Smooth muscle cell (in vitro differentiated cells): ENCODE measurements around the gene NCKAP5. TPM values are rescaled to one million over a fixed set of nuclear protein-coding genes. Genes with fewer than 3 reads are reported as not detected.
A peak's percentile ranks its signal among the peaks of the same experiment; 100 is the strongest.

ENCODE experiments used
- DNase-seq: peaks from one replicate; lab custom pipeline; 2025; ENCODE audit not compliant: unreplicated experiment; lab: John Stamatoyannopoulos, UW
- H2AFZ ChIP-seq: fragments of 200-600 bp; sonication (generic); 2 replicates; pipeline ENCODE4 v1.6.0; 2016; ENCODE audit warnings: antibody characterized with exemption, low read depth, mild to moderate bottlenecking
- H3F3A ChIP-seq: fragments of 200-600 bp; sonication (generic); 2 replicates; pipeline ENCODE4 v1.6.0; 2017; ENCODE audit warnings: antibody characterized with exemption, low read depth
- H3K27ac ChIP-seq: fragments of 200-600 bp; sonication (generic); 2 replicates; pipeline ENCODE4 v1.5.1; 2016; ENCODE audit warnings: low read depth, mild to moderate bottlenecking
- H3K27me3 ChIP-seq: fragments of 200-600 bp; sonication (generic); 2 replicates; pipeline ENCODE4 v1.6.1; 2016; ENCODE audit warnings: low read depth, mild to moderate bottlenecking
- H3K36me3 ChIP-seq: fragments of 200-600 bp; sonication (generic); 2 replicates; pipeline ENCODE4 v1.5.1; 2016; ENCODE audit warnings: low read depth
- H3K4me1 ChIP-seq: fragments of 200-600 bp; sonication (generic); 2 replicates; pipeline ENCODE4 v1.5.1; 2016; ENCODE audit warnings: low read depth
- H3K4me2 ChIP-seq: fragments of 200-600 bp; sonication (generic); 2 replicates; pipeline ENCODE4 v1.6.0; 2016; ENCODE audit warnings: mild to moderate bottlenecking
- H3K4me3 ChIP-seq: fragments of 200-600 bp; sonication (generic); 2 replicates; pipeline ENCODE4 v1.5.1; 2016; ENCODE audit warnings: mild to moderate bottlenecking
- H3K79me2 ChIP-seq: fragments of 200-600 bp; sonication (generic); 2 replicates; pipeline ENCODE4 v1.6.0; 2016; ENCODE audit warnings: low read depth, mild to moderate bottlenecking
- H3K9ac ChIP-seq: fragments of 200-600 bp; sonication (generic); 2 replicates; pipeline ENCODE4 v1.6.0; 2016; ENCODE audit warnings: low read depth
- H3K9me3 ChIP-seq: fragments of 200-600 bp; sonication (generic); replicated peaks from 2 replicates; pipeline ENCODE4 v1.5.1; 2016; ENCODE audit warnings: low read depth
- H4K20me1 ChIP-seq: fragments of 200-600 bp; sonication (generic); 2 replicates; pipeline ENCODE4 v1.6.0; 2016; ENCODE audit warnings: low read depth
- WGBS: methylation state at CpG from one replicate; pipeline ENCODE4 v1.1.7; 2016; ENCODE audit warnings: low lambda C conversion rate; 5-methylcytosine and 5-hydroxymethylcytosine counted together
- polyA plus RNA-seq: library from polyadenylated mRNA; unstranded; fragments of >200 nt; fragmentation: Nextera tagmentation; extraction: Ambion mirVana; gene quantifications from 2 replicates; pipeline ENCODE4 v1.2.1, GENCODE V29; 2016
- total RNA-seq: library from RNA; depleted of rRNA; stranded (reverse); fragments of >200 nt; gene quantifications from 2 replicates; pipeline ENCODE4 v1.2.3, GENCODE V29; 2014
- TF ChIP-seq, protein P1 (sequence below): fragments of 200-600 bp; sonication (generic); IDR thresholded peaks from 2 replicates; pipeline ENCODE4 v1.5.1; 2017; ENCODE audit warnings: borderline replicate concordance, mild to moderate bottlenecking, antibody characterized with exemption; ENCODE audit not compliant: insufficient read depth, poor library complexity, severe bottlenecking

NCKAP5 gene
- total and polyA plus RNA-seq, 2 experiments from 2014 or later = 4.6 to 9.5 TPM

DNA sequence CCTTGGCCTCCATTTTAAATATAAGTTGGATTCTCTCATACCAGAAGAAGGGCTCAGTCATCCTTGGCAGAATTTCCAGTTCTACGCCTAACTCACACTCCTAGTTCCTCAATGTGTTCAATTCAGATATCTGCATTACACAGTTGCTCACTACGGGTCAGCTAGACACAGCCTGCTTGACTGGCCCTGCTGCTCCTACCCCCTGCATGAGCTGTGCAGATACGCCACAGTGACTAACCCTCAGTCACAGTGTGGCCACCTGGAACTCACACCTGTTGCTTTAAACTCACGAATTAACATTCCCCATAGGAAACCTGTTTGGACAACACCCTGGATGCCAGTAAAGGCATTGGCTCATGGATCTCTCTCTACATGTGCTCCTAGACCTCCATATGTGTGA is 429.6 kb downstream of the NCKAP5 start:
- Histone ChIP-seq H3K36me3 (no peaks in the 10 kb centered on the region), H3K4me2 (no peak overlapping the region), H3F3A (no peaks in the 10 kb centered on the region), H3K27ac (no peak overlapping the region), H3K9ac (no peak overlapping the region), H3K9me3 (no peaks in the 10 kb centered on the region), H2AFZ (no peak overlapping the region), H4K20me1 (no peaks in the 10 kb centered on the region), H3K27me3 (no peaks in the 10 kb centered on the region), H3K4me1 (peaks cover 15% of the 10 kb centered on the region), H3K79me2 (no peaks in the 10 kb centered on the region), H3K4me3 (no peak overlapping the region)
- 75% methylated on average over 4 of the region's 4 CpGs for WGBS
- TF ChIP-seq, protein P1, sequence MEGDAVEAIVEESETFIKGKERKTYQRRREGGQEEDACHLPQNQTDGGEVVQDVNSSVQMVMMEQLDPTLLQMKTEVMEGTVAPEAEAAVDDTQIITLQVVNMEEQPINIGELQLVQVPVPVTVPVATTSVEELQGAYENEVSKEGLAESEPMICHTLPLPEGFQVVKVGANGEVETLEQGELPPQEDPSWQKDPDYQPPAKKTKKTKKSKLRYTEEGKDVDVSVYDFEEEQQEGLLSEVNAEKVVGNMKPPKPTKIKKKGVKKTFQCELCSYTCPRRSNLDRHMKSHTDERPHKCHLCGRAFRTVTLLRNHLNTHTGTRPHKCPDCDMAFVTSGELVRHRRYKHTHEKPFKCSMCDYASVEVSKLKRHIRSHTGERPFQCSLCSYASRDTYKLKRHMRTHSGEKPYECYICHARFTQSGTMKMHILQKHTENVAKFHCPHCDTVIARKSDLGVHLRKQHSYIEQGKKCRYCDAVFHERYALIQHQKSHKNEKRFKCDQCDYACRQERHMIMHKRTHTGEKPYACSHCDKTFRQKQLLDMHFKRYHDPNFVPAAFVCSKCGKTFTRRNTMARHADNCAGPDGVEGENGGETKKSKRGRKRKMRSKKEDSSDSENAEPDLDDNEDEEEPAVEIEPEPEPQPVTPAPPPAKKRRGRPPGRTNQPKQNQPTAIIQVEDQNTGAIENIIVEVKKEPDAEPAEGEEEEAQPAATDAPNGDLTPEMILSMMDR = no peak
- DNase-seq = no peak

DNA sequence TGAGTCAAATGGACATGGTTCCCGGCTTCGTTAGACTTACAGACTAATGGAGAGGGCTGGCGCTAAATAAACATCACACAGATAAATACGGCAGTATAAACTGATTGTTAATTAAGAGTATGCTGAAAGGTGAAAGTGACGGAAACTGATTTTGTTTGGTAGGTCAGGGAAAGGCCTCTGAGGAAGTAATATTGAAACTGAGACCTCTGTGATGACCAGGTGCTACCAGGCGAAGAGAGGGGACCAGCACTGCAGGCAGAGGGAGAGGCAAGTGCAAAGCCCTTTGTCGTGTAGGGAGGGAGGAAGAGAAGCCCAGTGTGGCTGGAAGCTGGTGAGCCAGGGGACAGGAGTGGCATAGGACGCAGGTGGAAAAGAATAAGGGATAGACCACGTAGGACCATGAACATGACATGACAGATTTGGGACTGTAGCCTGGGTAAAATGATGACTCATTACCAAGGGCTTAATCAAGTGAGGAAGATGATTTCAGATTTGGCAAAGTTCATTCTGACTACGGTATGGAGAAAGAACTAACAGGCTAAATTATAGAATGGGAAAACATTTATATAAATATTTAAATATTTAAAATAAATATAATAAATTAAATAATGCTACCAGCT is 433.1 kb downstream of the NCKAP5 start:
- H3K27ac ChIP-seq = no peak overlapping the region
- no peaks in the 10 kb centered on the region for H3K9me3 ChIP-seq
- TF ChIP-seq, protein P1 = no peak
- DNase-seq = no peak
- H3K4me3 ChIP-seq = no peak overlapping the region
- no peak overlapping the region for H3K4me2 ChIP-seq
- no peaks in the 10 kb centered on the region for H3K36me3 ChIP-seq
- H3K4me1 ChIP-seq = peaks cover 6% of the 10 kb centered on the region
- no peaks in the 10 kb centered on the region for H3F3A ChIP-seq
- H3K27me3 ChIP-seq = no peaks in the 10 kb centered on the region
- no peaks in the 10 kb centered on the region for H4K20me1 ChIP-seq
- H3K79me2 ChIP-seq = no peaks in the 10 kb centered on the region
- no peak overlapping the region for H2AFZ ChIP-seq
- WGBS = 90% methylated on average over 10 of the region's 10 CpGs
- no peak overlapping the region for H3K9ac ChIP-seq

DNA sequence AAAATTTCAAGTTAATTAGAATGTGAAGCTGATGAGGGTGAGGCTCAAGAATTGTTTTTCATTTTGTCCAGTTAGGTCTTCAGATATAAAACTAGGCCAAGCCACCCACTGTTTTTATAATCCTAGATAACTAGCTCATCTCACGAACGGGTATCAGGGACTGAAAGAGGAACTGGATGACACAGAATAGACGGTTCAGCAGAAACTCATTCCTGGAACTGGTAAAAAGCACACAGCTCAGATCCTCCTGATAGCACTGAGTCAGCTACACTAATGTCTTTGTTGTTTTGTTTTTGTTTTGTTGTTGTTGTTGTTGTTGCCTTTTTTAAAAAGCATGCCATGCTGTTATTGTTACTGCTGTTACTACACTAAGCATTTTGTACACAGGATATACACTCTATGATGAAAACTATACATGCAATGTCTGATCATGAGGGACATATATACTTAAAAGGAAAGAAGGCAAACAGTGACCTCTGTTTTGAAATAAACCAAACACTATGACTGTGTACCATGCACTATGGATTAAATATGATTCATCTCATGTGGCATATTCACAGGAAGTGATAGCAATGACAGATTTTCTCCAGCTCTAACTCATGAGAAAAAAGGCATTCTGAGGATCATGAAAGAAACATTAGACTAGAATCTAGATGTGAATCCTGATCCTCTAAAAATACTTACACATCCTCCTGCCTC is 437.6 kb downstream of the NCKAP5 start:
- Histone ChIP-seq H4K20me1 (no peaks in the 10 kb centered on the region), H3K36me3 (no peaks in the 10 kb centered on the region), H3K9me3 (no peaks in the 10 kb centered on the region), H3K27me3 (no peaks in the 10 kb centered on the region), H2AFZ (no peak overlapping the region), H3K4me3 (no peak overlapping the region), H3K79me2 (no peaks in the 10 kb centered on the region), H3K4me2 (peak overlapping the region; percentile 53), H3K4me1 (no peaks in the 10 kb centered on the region), H3F3A (no peaks in the 10 kb centered on the region), H3K27ac (peak overlapping the region; percentile 92), H3K9ac (peak overlapping the region; percentile 74)
- TF ChIP-seq, protein P1 = no peak
- no peak for DNase-seq
- 15% methylated on average over 3 of the region's 3 CpGs for whole genome bisulfite sequencing
